Smooth muscle cell of the brain vasculature (primary cell): Measurements from ENCODE around the gene HP.
A peak's percentile ranks its signal among the peaks of the same experiment; 100 is the strongest.
"Not testable (repeated sequence)": the region's sequence is repeated elsewhere in the genome, so short reads cannot be mapped to it uniquely, and the experiment has no call there.

Experiments used
- DNase-seq: peaks from one replicate; pipeline ENCODE4 v3.0.0-alpha.2; 2012; ENCODE audit warnings: low read depth, low spot score

The HP gene

DNA sequence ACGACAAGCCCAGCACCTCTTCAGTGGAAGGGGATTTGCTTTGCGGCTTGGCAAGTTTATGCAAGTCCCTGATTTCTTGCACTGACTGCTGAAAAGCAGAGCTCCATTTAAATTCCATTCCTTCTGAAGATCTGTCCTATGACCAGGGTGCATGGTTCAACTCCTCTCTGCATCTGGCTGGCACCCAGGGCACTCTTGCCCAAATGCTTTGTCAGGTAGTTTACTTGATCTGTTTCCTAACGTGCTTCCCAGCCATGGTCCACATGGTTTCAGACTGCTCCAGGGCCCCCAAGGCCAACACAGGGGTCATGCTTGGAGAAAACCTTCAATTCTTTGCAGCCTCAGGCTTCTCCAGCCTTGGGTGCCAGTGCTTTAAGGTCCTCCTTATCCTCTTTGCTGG is 11.2 kb upstream of the HP start:
- no peak for DNase-seq

DNA sequence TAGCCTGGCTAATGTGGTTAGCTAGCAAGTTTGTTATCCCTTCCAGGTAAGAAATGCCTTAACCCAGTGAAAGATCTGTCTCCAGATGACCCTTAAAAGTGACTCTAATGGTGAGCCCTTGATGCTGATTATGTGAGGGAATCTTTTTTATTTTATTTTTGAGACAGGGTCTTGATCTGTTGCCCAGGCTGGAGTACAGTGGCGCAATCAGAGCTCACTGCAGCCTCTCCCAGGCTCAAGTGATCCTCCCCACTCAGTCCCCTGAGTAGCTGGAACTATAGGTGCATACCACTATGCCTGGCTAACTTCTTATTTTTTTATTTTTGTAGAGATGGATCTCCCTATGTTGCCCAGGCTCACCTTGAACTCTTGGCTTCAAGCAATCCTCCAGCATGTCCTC is 10.8 kb upstream of the HP start:
- DNase-seq = no peak

DNA sequence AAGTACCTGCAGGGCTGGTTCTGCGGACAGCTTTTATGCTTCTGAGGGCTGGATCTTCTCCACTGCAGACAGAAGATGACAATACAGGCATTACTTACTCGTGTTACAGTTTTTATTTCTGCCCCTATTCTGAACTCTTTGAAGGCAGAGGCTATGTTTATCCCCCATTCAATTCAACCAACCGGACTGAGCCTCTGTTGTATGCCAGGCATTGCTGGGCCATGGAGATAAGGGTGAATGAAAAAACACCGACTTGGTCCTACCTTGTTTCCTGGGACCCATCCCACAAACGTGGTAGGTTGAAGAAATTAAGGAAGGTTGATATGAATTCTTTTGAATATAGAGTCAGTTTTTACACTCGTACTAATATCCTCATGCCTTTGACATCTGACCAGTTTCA is 10.0 kb upstream of the HP start:
- no peak for DNase-seq

GRCh38 chr16:72044825-72045359 is 9.4 kb upstream of the HP start:
- DNase-seq = no peak

DNA sequence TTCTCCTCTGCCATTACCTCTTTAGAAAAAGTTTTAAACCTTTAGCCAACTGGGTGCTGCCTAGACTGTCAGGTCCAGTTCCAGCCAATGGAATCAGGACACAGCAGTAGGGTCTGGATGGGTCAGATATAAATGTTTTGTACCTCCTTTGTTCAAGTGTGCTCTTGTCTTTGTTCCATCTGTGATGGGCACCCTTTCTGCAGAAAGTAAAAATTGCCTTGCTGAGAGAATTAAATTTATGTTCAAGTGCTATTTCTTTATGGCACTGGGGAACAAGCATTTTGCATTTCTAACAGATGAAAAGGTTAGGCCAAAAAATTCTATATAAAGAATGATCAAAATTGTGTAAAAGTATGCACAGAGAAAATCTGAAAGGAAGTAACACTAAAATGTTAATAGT is 5.2 kb upstream of the HP start:
- no peak for DNase-seq

GRCh38 chr16:72050769-72051464 is 3.4 kb upstream of the HP start:
- no peak for DNase-seq

GRCh38 chr16:72051818-72052217 is 2.5 kb upstream of the HP start:
- no peak for DNase-seq

- DNase-seq = no peak
Observed at GRCh38 chr16:72055911-72056310, 1.6 kb downstream of the HP start.

DNA sequence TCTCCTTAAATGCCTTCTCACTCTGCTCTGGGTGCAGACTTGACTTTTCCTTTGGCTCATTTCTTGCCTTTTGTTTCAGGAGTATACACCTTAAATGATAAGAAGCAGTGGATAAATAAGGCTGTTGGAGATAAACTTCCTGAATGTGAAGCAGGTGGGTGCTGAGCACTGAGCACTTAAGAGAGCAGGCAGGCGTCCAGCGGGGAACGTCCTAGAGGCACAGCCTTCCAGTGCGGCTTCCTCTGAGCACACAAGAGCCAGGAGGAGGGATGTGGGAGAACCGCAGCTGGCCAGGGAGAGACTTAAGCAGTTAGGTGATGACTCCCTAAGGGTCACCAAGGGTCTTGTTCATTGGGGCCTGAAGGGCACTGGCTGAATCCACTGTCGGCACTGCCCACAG is 3.0 kb downstream of the HP start:
- DNase-seq = not testable (repeated sequence)

GRCh38 chr16:72059060-72059459 is 4.8 kb downstream of the HP start:
- not testable (repeated sequence) for DNase-seq

DNA sequence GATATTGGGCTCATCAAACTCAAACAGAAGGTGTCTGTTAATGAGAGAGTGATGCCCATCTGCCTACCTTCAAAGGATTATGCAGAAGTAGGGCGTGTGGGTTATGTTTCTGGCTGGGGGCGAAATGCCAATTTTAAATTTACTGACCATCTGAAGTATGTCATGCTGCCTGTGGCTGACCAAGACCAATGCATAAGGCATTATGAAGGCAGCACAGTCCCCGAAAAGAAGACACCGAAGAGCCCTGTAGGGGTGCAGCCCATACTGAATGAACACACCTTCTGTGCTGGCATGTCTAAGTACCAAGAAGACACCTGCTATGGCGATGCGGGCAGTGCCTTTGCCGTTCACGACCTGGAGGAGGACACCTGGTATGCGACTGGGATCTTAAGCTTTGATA is 6.1 kb downstream of the HP start:
- DNase-seq = no peak

DNA sequence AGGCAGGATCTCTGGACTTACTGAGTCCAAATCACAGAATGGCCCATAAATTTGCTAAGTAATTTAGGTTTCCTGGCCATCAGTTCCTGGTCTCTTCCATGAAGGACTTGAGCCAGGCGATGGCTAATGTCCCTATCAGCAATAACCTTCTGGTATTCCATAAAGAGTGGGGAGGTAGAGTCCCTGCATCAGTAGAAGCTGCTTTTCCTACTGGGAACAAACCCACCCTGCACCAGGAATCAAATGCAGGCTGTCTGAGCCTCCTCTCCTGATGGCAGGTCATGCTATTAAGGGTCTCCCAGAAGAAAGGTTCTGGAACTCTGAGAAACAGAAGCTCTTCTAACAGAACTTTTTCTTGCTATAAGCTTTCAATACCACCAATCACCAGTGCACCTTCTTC is 7.3 kb downstream of the HP start:
- DNase-seq = no peak

DNA sequence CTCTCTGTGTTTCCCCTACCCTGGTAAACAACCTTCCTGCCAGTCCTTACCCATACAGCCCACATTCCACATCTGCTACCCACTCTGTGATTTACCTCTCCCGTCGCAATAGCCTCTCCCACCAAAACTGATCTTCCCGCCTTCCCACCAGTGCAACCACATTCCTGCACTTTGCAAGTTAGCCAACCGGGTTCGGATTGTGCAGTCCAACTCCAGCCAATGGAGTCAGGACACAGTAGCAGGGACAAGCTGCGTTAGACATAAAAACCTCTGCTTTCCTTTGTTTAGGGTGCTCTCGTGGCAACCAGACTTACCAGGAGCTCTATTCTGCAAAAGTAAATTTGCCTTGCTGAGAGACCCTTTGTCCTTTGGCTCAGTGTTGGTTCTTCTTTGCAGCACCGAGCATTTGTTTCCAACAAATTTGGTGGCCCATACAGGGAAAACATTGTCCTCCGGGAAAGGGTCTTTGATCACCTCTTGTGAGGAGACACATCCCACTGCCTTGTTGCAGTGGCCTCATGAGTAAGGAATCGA is 10.1 kb downstream of the HP start:
- DNase-seq = no peak

DNA sequence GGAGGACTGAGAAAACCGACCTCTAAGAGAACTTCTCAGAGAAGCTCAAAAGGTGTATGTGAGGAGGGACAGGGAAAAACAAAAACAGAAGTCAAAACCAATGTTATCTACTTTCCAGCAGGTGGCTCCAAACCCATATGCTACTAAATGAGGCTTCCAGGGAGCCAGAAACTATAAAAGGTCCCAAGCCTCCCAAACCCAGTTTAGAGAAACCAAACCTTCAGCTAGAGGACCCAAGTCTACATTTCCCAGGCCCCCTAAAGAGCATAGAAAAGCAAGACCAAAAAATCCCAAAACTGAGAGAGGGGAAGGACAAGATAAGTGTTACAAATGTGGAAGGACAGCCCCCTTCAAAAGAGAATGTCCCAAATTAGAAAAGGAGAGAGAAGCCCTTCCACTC is 12.4 kb downstream of the HP start:
- DNase-seq = peak; percentile 12

GRCh38 chr16:72068930-72069329 is 14.6 kb downstream of the HP start:
- DNase-seq = no peak

DNA sequence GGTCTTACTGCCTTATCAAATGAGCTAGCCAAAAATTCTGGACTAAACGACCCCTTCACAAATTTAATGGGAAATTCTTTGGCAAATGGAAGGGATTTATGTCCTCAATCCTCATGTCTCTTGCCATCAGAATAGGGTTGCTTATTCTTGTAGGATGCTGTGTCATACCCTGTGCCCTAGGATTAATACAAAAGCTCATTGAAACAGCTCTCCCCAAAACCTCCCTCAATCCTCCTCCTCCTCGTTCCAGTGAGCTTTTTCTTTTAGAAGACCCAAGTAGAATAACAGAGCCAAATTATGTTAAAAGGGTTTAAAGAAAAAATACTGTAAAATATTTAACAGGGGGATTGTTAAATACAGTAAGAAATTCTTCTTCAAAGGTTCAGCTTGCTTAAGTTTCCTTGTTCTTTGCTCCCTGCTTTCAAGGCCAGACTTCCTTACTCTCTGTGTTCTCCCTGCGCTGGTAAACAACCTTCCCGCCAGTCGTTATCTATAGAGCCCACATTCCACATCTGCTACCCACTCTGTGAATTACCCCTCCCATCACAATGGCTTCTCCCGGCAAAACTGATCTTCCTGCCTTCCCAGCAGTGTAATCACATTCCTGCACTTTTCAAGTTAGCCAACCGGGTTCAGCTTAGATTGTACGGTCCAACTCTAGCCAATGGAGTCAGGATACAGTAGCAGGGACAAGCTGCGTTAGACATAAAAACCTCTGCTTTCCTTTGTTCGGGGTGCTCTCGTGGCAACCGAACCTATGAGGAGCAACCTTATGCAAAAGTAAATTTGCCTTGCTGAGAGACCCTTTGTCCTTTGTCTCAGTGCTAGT is 18.4 kb downstream of the HP start:
- no peak for DNase-seq

DNA sequence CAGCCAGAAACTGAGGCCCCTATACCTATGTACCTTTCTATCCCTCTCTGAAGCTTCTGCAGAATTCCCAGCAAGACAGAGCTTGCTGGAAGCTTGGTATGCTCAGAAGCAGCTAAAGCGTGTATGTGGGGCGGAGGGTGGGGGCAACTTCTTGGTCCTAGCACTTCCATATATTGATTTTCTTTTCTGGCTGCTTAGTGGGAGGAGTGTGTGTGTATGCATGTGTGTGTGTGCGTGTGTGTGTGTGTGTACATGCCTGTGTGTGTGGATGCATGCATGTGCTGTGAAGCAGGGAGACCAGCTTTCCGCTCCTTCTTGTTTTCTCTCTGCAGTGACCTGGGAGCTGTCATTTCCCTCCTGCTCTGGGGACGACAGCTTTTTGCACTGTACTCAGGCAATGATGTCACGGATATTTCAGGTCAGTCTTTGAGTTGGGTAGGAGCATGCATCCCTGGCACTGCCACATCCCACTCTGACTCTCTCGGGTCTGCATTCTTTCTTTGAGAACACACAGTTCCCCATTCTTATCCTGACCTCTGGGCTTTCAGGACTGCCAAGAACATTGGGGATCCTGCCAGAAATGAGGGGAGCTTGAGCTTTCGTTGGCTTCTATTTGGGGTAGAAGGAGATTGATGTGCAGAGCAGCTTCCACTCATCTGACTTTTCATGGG is 19.4 kb downstream of the HP start:
- DNase-seq = no peak

GRCh38 chr16:72075067-72075466 is 20.8 kb downstream of the HP start:
- not testable (repeated sequence) for DNase-seq

GRCh38 chr16:72076991-72077706 is 22.8 kb downstream of the HP start:
- not testable (repeated sequence) for DNase-seq

DNA sequence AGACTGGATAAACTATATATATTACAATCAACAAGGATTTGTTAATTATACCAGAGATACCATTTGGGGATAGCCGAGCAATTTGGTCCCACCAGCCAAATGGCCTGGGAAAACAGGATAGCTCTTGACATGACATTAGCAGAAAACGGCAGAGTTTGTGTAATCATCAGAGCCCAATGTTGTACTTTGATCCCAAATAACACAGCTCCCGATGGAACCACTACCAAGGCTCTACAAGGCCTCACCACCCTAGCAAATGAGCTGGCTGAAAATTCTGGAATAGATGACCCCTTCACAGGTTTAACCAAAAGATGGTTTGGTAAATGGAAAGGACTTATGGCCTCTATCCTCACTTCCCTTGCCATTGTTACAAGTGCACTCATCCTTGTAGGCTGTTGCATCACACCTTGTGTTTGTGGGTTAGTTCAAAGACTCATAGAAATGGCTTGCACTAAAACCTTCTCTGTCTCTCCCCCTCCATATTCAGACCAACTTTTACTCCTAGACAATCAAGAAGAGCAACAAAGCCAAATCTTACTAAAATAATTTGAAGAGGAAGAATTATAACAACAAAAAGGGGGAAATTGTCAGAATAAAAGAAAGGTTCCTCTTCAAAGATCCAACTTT is 29.6 kb downstream of the HP start:
- DNase-seq = no peak

- DNase-seq = no peak
Observed at GRCh38 chr16:72084445-72084844, 30.1 kb downstream of the HP start.
